PC-9 (cell line): ENCODE data around the gene POP5. TPM values are rescaled to one million over a fixed set of nuclear protein-coding genes. Genes with fewer than 3 reads are reported as not detected.

ENCODE experiments used
- BruUV-seq: library from RNA; stranded (reverse); fragments of 400-500 nt; replicated peaks from 2 replicates; lab custom pipeline; 2021; lab: Mats Ljungman, UMichigan
- CTCF ChIA-PET: fragments of 300-600 bp; sonication (Branson Sonifier 250); formaldehyde crosslinking; loops from one replicate; lab custom pipeline; 2022; ENCODE audit warnings: antibody characterized with exemption; lab: Charles Lee
- POLR2A ChIA-PET: fragments of 300-600 bp; sonication (Branson Sonifier 250); formaldehyde crosslinking; loops from one replicate; lab custom pipeline; 2022; ENCODE audit warnings: antibody characterized with exemption; ENCODE audit not compliant: unreplicated experiment; lab: Charles Lee
- DNase-seq, 2 experiments: peaks; one replicate each; pipeline versions ENCODE4 v3.0.0 to v3.0.0-alpha.2; 2015 to 2022; ENCODE audit warnings: mixed read lengths in 1 of 2
- H2AFZ ChIP-seq: fragments of 200-600 bp; sonication (generic); 2 replicates; pipeline ENCODE4 v1.8.1; 2017; ENCODE audit warnings: antibody characterized with exemption
- H3F3A ChIP-seq: fragments of 200-600 bp; sonication (generic); 2 replicates; pipeline ENCODE4 v1.8.1; 2017; ENCODE audit warnings: antibody characterized with exemption, mild to moderate bottlenecking, low read depth; ENCODE audit not compliant: insufficient read depth
- H3K27ac ChIP-seq: fragments of 200-600 bp; sonication (generic); 2 replicates; pipeline ENCODE4 v1.6.1; 2016; ENCODE audit warnings: mixed run types
- H3K27me3 ChIP-seq: fragments of 200-600 bp; sonication (generic); 2 replicates; pipeline ENCODE4 v1.6.1; 2016; ENCODE audit warnings: low read depth, mixed run types; ENCODE audit not compliant: insufficient read depth
- H3K36me3 ChIP-seq: fragments of 200-600 bp; sonication (generic); 2 replicates; pipeline ENCODE4 v1.6.1; 2016; ENCODE audit warnings: low read depth, mixed run types
- H3K4me1 ChIP-seq: fragments of 200-600 bp; sonication (generic); replicated peaks from 2 replicates; pipeline ENCODE4 v1.6.1; 2016; ENCODE audit warnings: mixed run types; ENCODE audit not compliant: insufficient read depth
- H3K4me2 ChIP-seq: fragments of 200-600 bp; sonication (generic); 2 replicates; pipeline ENCODE4 v1.6.1; 2017; ENCODE audit warnings: mixed run types
- H3K4me3 ChIP-seq: fragments of 200-600 bp; sonication (generic); 2 replicates; pipeline ENCODE4 v1.6.1; 2016; ENCODE audit warnings: mixed run types
- H3K79me2 ChIP-seq: fragments of 200-600 bp; sonication (generic); 2 replicates; pipeline ENCODE4 v1.6.1; 2017; ENCODE audit warnings: low read depth, mixed run types
- H3K9me2 ChIP-seq: fragments of 200-600 bp; sonication (generic); 2 replicates; pipeline ENCODE4 v1.8.1; 2017; ENCODE audit warnings: mild to moderate bottlenecking; ENCODE audit not compliant: insufficient read depth
- H3K9me3 ChIP-seq: fragments of 200-600 bp; sonication (generic); 2 replicates; pipeline ENCODE4 v1.8.1; 2016; ENCODE audit warnings: low read depth; ENCODE audit not compliant: insufficient read depth
- H4K20me1 ChIP-seq: fragments of 200-600 bp; sonication (generic); 2 replicates; pipeline ENCODE4 v1.8.1; 2017; ENCODE audit not compliant: insufficient read depth
- CTCF ChIP-seq: fragments of 200-600 bp; sonication (generic); conservative IDR thresholded peaks from 2 replicates; pipeline ENCODE4 v1.6.1; 2017; ENCODE audit warnings: mixed run types, antibody characterized with exemption, mild to moderate bottlenecking, moderate library complexity
- EZH2 ChIP-seq: fragments of 200-600 bp; sonication (generic); IDR thresholded peaks from 2 replicates; pipeline ENCODE4 v1.8.0; 2017; ENCODE audit warnings: antibody characterized with exemption, low read depth
- intact Hi-C: fragments of 100-400 bp; cut with micrococcal nuclease; formaldehyde crosslinking; loops from one replicate; pipeline ENCODE4 v1.10.0; 2022; ENCODE audit not compliant: unreplicated experiment
- total RNA-seq: library from RNA; stranded (reverse); gene quantifications from 2 replicates; pipeline ENCODE4 v1.2.3, GENCODE V29; 2021

The POP5 gene
- total RNA-seq, 1 experiment from 2014 or later = 26.5 TPM

DNA sequence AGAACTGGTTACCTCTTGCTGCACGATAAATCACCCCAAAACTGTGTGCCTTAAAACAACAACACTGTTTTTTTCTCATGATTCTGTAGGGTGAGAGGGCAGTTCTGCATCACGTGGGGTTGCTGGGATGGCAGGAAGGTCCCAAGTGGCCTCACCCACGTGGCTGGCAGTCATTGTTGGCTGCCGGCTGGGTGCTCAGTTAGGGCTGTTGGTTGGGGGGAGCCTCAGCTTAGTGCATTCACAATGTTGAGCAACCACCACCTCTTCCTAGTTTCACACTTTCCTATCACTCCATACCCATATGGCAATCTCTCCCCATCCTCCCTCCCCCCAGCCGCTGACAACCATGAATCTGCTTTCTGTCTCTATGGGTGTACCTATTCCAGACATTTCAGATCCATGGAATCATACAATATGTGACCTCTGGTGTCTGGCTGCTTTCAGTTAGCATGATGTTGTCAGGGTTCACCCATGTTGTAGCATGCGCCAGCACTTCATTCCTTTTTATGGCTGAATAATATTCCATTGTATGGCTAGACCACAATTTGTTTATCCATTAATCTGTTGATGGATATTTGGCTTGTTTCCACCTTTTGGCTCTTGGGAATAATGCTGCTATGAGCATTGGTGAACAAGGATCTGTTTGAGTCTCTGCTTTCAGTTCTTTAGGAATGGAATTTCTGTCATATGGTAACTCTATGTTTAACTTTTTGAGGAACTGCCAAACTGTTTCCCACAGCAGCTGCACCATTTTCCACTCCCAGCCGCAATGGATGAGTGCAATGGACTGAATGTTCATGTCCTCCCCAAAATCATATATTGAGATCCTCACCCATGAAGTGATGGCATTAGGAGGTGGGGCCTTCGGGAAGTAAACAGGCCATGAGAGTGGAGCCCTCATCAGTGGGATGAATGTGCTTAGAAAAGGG, 11.2 kb upstream of the POP5 start:
- Histone ChIP-seq H3F3A (no peaks in the 10 kb centered on the region), H3K4me3 (no peak overlapping the region), H3K4me2 (no peak overlapping the region), H3K79me2 (no peaks in the 10 kb centered on the region), H3K9me2 (no peaks in the 10 kb centered on the region), H3K9me3 (no peaks in the 10 kb centered on the region), H3K27me3 (no peaks in the 10 kb centered on the region), H3K4me1 (no peaks in the 10 kb centered on the region), H3K27ac (no peak overlapping the region), H2AFZ (no peak overlapping the region), H4K20me1 (no peaks in the 10 kb centered on the region), H3K36me3 (no peaks in the 10 kb centered on the region)
- BruUV-seq = no TSS peak
- ChIA-PET POLR2A (no interaction called here), CTCF (no interaction called here)
- intact Hi-C loops = no loop called here
- TF ChIP-seq EZH2 = no peak
- TF ChIP-seq CTCF = no peak
- DNase-seq = no peak

DNA sequence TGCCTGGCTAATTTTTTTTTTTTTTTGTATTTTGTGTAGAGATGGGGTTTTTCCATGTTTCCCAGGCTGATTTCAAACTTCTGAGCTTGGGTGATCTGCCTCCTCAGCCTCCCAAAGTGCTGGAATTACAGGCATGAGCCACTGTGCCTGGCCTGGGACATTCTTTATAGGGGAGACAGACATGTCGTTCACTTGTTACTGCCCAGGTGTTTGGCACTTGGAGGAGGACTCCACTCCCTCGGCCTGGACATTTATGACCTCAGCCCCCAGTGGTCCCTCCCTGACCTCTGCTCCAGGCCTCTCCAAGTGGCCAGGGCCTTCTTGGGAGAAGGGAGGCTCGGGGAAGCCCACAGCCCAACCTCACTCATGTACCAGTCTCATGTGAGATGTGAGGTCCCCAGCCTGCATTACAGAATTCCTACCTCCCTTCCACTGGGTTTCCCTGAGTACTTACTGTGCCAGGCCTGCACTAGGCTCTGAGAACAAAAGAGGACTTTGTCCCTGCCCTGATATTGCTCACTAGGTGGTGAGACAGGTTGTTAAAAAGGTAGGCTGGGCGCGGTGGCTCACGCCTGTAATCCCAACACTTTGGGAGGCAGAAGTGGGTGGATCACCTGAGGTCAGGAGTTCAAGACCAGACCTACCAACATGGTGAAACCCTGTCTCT, 9.7 kb upstream of the POP5 start:
- intact Hi-C loops = no loop called here
- H3K27ac ChIP-seq = no peak overlapping the region
- no peak overlapping the region for H3K4me3 ChIP-seq
- H3K4me1 ChIP-seq = no peaks in the 10 kb centered on the region
- CTCF ChIA-PET = interaction anchor here (0.6 kb wide), 2 partner anchors 9 to 379 kb away, joined by 4 to 5 read pairs; partner anchors contain the start of gene POP5
- H3K9me2 ChIP-seq = no peaks in the 10 kb centered on the region
- H2AFZ ChIP-seq = no peak overlapping the region
- no peaks in the 10 kb centered on the region for H4K20me1 ChIP-seq
- no peak for DNase-seq
- H3K9me3 ChIP-seq = no peaks in the 10 kb centered on the region
- H3K27me3 ChIP-seq = no peaks in the 10 kb centered on the region
- no TSS peak for BruUV-seq
- H3K36me3 ChIP-seq = no peaks in the 10 kb centered on the region
- TF ChIP-seq CTCF (no peak), EZH2 (no peak)
- H3F3A ChIP-seq = no peaks in the 10 kb centered on the region
- POLR2A ChIA-PET = no interaction called here
- H3K4me2 ChIP-seq = no peak overlapping the region
- no peaks in the 10 kb centered on the region for H3K79me2 ChIP-seq

- H3K79me2 ChIP-seq = no peaks in the 10 kb centered on the region
- H2AFZ ChIP-seq = no peak overlapping the region
- no peaks in the 10 kb centered on the region for H3K9me2 ChIP-seq
- H4K20me1 ChIP-seq = no peaks in the 10 kb centered on the region
- H3K27ac ChIP-seq = no peak overlapping the region
- CTCF ChIA-PET = no interaction called here
- no peaks in the 10 kb centered on the region for H3K36me3 ChIP-seq
- no peak overlapping the region for H3K4me2 ChIP-seq
- no TSS peak for BruUV-seq
- H3K27me3 ChIP-seq = no peaks in the 10 kb centered on the region
- H3K9me3 ChIP-seq = no peaks in the 10 kb centered on the region
- H3F3A ChIP-seq = peaks cover 1% of the 10 kb centered on the region; the same call in 1 of the 2 replicates
- H3K4me1 ChIP-seq = 0 out of 2 replicates have a peak, but pooled peaks cover 1% of the 10 kb centered on the region
- TF ChIP-seq EZH2 (no peak), CTCF (no peak)
- POLR2A ChIA-PET = no interaction called here
- no peak for DNase-seq
- intact Hi-C loops = loop anchor here (10.0 kb wide), 1 partner anchor 856 kb away; no protein-coding TSS in a partner anchor
- no peak overlapping the region for H3K4me3 ChIP-seq
Measured at GRCh38 chr12:120588948-120589930, 8.0 kb upstream of the POP5 start.
